Epithelial cell of esophagus (primary cell): Measurements from ENCODE around the gene SKAP1.
"Not testable (repeated sequence)": the region's sequence is repeated elsewhere in the genome, so short reads cannot be mapped to it uniquely, and the experiment has no call there.

Source experiments
- DNase-seq: peaks from one replicate; pipeline ENCODE4 v3.0.0; 2010; ENCODE audit warnings: low read depth
- H3K4me3 ChIP-seq: 2 replicates; pipeline ENCODE4 v1.5.1; 2011; ENCODE audit warnings: mild to moderate bottlenecking, low read length, control low read depth
- TF ChIP-seq, protein P1 (sequence below): IDR thresholded peaks from 2 replicates; pipeline ENCODE4 v1.5.1; 2011; ENCODE audit warnings: low read depth, mild to moderate bottlenecking, low read length, control low read depth, inconsistent platforms; ENCODE audit not compliant: insufficient read depth; ENCODE audit errors: missing control alignments

The SKAP1 gene

DNA sequence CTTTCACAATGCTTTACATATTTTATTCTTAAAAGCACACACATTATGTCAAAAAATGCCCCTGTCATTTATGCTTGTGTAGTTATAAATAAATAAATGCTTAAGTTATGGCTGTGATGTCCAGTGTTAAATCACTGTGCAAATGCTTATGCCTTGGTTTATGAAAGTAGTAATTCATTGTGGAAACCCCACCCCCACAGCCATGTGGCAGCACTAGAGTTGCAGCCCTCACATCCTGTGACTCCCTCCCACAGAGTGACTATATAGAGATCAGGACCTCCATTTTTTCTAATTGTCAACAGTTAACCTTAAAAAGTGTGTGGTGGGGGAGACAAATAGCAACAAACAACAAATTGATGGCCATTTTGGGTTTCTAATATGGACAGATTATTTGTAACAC lies 2.4 kb downstream of the SKAP1 start:
- H3K4me3 ChIP-seq, result no peak overlapping the region
- DNase-seq, result no peak
- TF ChIP-seq, protein P1, sequence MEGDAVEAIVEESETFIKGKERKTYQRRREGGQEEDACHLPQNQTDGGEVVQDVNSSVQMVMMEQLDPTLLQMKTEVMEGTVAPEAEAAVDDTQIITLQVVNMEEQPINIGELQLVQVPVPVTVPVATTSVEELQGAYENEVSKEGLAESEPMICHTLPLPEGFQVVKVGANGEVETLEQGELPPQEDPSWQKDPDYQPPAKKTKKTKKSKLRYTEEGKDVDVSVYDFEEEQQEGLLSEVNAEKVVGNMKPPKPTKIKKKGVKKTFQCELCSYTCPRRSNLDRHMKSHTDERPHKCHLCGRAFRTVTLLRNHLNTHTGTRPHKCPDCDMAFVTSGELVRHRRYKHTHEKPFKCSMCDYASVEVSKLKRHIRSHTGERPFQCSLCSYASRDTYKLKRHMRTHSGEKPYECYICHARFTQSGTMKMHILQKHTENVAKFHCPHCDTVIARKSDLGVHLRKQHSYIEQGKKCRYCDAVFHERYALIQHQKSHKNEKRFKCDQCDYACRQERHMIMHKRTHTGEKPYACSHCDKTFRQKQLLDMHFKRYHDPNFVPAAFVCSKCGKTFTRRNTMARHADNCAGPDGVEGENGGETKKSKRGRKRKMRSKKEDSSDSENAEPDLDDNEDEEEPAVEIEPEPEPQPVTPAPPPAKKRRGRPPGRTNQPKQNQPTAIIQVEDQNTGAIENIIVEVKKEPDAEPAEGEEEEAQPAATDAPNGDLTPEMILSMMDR, result no peak

DNA sequence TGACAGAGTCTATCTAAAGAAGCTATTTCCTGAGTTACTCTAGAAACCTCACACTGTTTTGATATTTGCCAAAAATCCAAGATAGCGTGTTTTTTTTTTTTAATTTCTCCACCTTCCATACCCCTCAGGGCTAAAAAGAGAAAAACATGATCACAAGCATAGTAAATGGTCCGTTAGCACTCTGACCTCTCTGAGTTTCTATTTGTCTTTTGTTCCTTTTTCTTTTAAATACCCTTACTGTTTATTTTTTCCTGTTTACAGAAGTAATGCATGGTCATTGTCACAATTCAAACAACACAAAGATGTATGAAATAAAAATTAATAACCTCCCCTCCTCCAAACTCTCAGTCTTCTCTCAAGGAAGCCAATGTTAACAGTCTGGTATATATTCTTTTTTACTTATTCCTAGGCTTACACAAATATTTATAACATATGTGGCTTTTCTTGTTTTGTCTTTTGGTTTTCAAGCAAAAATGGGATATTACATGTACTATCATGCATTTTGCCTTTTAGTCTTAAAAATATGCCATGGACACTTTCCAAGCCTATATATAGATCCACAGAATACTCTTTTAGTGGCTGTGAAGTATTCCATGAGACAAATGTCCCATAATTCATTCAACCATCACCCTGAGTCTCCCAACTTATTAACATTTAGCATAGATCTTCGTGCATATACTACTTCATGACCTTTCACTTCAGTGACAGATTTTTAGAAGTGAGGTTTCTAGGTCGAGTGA lies 3.1 kb downstream of the SKAP1 start:
- H3K4me3 ChIP-seq, result no peak overlapping the region
- TF ChIP-seq, protein P1, result no peak
- no peak for DNase-seq

DNA sequence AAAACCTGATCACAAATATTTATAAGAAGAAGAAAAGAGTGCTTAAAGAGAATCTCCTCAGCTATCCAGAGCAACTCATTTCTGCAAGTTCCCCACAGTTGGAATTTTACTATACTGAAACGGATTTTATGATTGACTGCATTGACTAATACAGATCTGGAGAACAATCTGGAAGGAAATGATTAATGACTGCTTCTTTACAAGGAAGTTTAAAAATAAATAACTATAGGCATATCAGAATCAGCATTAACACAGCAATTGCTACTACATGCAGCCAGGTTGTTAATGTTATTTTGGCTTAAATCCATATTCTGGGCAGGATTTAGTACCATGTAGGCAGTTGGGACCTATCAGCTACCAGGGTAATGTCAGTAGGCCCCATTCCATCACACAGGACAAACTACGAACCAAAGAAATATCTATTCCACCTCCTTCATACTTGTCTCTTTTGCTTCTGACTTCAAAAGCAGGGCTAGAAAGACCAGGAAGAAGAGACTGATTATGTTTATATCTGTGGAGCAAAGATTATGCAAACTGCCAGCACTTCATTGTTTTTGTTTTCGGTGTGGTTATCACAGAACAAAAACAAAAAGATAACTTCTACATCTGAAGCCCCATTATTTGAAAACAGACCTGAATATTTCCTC lies 3.9 kb downstream of the SKAP1 start:
- H3K4me3 ChIP-seq, result no peak overlapping the region
- TF ChIP-seq, protein P1, result no peak
- no peak for DNase-seq

DNA sequence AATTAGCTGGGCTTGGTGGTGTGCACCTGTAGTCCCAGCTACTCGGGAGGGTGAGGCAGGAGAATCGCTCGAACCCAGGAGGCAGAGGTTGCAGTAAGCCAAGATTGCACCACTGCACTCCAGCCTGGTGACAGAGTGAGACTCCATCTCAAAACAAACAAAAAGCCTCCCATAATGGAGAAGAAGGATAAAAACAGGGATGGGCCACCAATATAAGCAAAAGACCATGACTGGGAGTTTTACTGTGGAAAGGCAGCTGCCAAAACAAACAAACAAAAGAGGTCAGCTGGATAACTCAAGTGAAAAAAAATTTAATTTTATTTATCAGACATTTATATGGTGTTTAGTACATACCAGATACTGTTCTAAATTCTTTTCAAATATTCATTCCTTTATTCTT lies 8.0 kb downstream of the SKAP1 start:
- DNase-seq, H3K4me3 ChIP-seq: not testable (repeated sequence)

DNA sequence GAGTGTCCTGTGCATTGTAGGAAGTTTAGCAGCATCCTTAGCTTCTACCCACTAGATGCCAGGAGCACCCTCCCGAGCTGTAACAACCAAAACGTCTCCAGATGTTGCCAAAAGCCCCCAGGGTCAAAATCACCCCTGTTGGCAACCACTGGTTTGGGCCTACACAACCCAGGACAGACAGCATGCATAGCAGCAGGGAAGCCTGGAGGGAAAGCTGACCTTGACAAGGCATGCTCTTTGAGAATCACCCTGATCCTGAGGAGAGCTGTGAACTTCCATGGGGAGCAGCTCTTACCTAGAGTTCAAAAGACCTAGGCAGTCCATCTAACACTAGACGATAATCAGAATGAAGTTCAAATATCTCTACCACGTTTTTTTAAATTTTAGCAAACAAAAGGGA lies 9.2 kb downstream of the SKAP1 start:
- DNase-seq, result no peak
- TF ChIP-seq, protein P1, result no peak
- H3K4me3 ChIP-seq, result no peak overlapping the region

DNA sequence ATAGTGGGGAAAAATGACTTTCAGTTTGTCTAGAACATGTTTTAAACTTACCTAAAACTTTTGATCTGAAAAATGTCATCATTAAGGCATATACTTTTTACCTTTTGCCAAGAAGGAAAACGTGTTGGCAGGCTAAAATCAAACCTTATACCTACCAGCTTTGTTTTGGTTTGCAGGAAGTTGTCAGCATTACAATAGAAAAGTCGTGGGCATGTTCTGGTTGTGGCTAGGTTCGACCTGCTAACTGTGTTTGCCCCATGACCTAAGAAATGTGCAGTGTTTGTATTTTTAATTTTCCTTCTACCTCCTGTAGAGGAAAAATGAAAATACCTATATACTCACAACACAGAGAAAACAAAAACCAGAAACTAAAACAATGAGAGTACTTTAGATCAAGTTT lies 13.0 kb downstream of the SKAP1 start:
- TF ChIP-seq, protein P1, result no peak
- no peak for DNase-seq

DNA sequence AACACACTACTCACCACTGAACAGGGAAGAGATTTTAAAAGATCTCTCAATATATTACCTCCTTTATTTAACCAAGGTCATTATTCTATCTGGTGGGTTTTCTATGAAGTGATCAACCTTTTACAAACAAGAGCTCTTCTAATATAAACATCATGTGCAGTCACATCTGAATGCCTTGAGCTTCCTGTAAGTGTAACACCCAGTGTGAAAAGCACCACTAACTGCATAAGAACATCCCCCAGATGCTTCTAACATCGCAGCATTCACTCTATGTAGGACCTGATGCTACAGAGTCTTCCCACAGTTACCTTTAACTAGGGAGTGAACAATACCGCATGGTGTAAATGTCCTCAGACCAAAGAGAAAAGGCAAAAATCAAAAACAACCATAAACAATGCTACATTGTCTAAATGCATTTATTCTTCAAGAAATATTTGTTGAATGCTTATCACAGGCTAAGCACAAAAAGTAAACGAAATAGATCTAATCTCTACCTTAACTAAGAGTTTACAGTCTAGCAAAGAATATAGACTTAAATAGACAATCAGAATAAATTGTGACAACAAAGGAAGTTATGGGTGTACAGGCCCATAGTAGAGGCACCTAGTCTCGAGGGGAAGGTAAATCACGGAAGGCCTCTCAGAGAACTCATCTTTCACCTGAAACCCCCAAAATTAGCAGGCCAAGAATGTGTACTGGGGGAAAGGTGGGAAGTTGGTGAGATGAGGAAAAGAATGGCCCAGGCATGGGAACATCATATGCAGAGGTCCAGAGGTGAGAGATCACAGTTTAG lies 16.2 kb downstream of the SKAP1 start:
- TF ChIP-seq, protein P1, result no peak
- H3K4me3 ChIP-seq, result no peak overlapping the region
- DNase-seq, result no peak

More for the DNA sequence above, 13.0 kb downstream of the SKAP1 start:
- H3K4me3 ChIP-seq, result no peak overlapping the region
